GM12891 (cell line): ENCODE results near the gene PPP1R13L.

Experiments used
- POLR2A ChIP-seq: IDR thresholded peaks from 2 replicates; pipeline ENCODE4 v1.6.1; 2011; ENCODE audit warnings: low read depth, low read length, control low read depth
- POLR2AphosphoS5 ChIP-seq: IDR thresholded peaks from 2 replicates; pipeline ENCODE4 v1.6.1; 2011; ENCODE audit warnings: low read depth, low read length, control low read depth
- POU2F2 ChIP-seq: IDR thresholded peaks from 2 replicates; pipeline ENCODE4 v1.6.1; 2011; ENCODE audit warnings: low read depth, mild to moderate bottlenecking, control low read depth, low read length, moderate library complexity
- SPI1 ChIP-seq: IDR thresholded peaks from 2 replicates; pipeline ENCODE4 v1.6.1; 2011; ENCODE audit warnings: low read depth, low read length, control low read depth
- TAF1 ChIP-seq: IDR thresholded peaks from 2 replicates; pipeline ENCODE4 v1.6.1; 2011; ENCODE audit warnings: low read depth, low read length, control low read depth

GRCh38 chr19:45395821-45396617, 8.8 kb downstream of the PPP1R13L start:
- TF ChIP-seq POLR2A (no peak), TAF1 (no peak), POLR2AphosphoS5 (no peak), POU2F2 (no peak), SPI1 (no peak)
